Cardiac fibroblast (primary cell): ENCODE data around the gene SPAG6.
"Not testable (repeated sequence)": the region's sequence is repeated elsewhere in the genome, so short reads cannot be mapped to it uniquely, and the experiment has no call there.

Experiments used
- DNase-seq, 2 donors: peaks; one replicate each; pipeline versions ENCODE4 v3.0.0 to v3.0.0-alpha.2; 2010; ENCODE audit warnings: low read depth in 2 of 2
- H3K4me3 ChIP-seq, 2 donors: replicated peaks in 1 of 2; 1 replicate in 1 of 2; 2 replicates in 1 of 2; pipeline ENCODE4 v1.5.1; 2011; ENCODE audit warnings: low read depth in 2 of 2, low read length in 2 of 2, mild to moderate bottlenecking in 2 of 2, moderate library complexity in 1 of 2
- TF ChIP-seq, protein P1 (sequence below): IDR thresholded peaks from one replicate; pipeline ENCODE4 v1.5.1; 2011; ENCODE audit warnings: low read depth, mild to moderate bottlenecking, low read length, inconsistent platforms

The SPAG6 gene

DNA sequence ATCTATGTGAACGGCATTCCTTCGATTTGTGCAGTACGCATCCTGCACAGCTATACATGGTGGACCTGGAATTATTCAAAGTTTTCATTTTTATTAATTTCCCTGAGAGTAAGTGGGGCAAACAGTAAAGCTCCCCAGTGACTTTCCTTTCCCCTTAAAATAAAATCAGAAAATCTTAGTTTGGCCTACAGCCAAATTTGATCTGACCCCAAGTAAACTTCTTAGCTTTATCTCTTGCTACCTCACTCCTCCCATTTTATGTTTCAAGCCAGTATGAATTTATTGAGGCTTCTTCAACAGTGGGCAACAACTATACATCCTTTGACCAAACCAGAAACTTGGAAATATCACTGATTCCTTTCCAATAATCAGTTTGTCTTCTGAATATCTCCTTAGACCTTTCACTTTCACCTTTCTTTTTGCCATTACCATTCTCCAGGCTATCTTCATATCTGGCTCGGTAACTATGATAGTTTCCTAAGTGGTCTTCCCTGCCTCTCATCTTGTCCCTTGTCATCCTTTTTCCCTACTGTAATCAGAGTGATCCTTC, 11.1 kb downstream of the SPAG6 start:
- no peak for DNase-seq
- no peak overlapping the region for H3K4me3 ChIP-seq
- TF ChIP-seq, protein P1, sequence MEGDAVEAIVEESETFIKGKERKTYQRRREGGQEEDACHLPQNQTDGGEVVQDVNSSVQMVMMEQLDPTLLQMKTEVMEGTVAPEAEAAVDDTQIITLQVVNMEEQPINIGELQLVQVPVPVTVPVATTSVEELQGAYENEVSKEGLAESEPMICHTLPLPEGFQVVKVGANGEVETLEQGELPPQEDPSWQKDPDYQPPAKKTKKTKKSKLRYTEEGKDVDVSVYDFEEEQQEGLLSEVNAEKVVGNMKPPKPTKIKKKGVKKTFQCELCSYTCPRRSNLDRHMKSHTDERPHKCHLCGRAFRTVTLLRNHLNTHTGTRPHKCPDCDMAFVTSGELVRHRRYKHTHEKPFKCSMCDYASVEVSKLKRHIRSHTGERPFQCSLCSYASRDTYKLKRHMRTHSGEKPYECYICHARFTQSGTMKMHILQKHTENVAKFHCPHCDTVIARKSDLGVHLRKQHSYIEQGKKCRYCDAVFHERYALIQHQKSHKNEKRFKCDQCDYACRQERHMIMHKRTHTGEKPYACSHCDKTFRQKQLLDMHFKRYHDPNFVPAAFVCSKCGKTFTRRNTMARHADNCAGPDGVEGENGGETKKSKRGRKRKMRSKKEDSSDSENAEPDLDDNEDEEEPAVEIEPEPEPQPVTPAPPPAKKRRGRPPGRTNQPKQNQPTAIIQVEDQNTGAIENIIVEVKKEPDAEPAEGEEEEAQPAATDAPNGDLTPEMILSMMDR, result no peak

DNA sequence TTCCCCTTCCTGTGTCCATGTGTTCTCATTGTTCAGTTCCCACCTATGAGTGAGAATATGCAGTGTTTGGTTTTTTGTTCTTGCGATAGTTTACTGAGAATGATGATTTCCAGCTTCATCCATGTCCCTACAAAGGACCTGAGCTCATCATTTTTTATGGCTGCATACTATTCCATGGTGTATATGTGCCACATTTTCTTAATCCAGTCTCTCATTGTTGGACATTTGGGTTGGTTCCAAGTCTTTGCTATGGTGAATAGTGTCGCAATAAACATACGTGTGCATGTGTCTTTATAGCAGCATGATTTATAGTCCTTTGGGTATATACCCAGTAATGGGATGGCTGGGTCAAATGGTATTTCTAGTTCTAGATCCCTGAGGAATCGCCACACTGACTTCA, 12.5 kb downstream of the SPAG6 start:
- not testable (repeated sequence) for DNase-seq, H3K4me3 ChIP-seq

DNA sequence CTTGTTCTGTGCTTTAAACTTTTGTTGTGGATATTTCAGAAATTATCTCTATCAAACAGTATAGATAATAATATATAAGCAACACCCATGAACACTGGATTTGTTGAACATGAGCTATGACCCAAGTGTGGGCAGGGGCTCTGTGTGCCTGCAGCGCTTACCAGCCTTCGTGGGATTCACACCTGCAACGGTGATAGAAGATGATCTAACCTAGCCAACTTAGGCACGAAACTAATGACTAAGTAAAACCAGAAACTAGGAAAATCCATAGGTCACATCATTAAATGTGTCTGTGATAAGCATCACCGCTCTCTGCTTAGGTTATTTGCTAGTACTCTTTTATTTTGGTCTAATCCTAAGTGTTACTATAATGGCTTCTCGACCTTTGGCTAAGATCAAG, 18.0 kb downstream of the SPAG6 start:
- TF ChIP-seq, protein P1, result no peak
- no peak for DNase-seq
- H3K4me3 ChIP-seq, result no peak overlapping the region

DNA sequence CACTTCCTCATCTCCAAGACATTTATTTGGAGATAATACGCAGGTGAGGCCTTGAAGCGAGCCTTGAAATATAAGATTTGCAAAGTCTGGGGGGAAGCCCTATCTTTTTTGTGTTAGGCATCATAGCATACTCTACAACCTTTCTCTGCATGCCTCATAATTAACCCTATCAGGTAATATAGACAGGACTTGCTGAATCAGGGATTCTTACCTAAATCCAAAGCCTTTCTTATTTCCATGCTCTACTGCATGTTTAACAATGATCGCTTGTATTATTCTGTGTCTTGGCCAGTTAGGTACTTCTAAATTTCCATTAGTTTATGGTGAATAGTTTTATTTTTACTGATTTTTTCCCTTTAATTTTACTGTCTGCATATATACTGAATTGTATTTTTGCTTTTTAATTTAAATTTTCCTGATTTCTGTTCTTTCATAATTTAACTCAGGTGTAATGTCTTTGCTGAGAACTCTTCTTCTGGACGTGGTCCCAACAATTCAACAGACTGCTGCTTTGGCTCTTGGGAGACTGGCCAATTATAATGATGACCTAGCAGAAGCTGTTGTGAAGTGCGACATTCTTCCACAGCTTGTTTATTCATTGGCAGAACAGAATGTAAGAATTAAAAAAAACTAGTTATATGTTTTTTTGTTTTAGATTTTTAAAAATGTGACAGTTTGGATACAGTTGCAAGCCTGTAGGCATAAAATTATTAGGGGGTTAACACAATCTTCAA, 19.3 kb downstream of the SPAG6 start:
- H3K4me3 ChIP-seq, result no peak overlapping the region
- TF ChIP-seq, protein P1, result no peak
- no peak for DNase-seq

DNA sequence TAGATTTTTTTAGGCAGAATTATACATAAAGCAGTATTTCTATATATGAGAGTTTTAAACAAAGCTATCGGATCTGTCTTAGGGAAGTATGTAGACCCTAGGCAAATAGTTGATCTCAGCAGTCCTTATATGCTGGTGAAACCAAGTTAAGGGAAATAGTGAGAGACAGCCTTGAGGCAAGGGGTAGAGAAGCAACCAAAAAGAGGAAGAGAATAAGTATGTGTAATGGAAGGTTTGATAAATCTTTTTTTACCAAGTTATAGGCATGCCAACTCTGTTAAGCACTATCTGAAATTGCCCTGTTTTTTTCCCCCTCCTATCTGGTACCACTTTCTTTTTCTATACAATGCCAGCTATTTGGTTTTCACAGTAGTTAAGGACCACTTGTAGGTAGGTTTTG, 19.9 kb downstream of the SPAG6 start:
- TF ChIP-seq, protein P1, result no peak
- no peak for DNase-seq

DNA sequence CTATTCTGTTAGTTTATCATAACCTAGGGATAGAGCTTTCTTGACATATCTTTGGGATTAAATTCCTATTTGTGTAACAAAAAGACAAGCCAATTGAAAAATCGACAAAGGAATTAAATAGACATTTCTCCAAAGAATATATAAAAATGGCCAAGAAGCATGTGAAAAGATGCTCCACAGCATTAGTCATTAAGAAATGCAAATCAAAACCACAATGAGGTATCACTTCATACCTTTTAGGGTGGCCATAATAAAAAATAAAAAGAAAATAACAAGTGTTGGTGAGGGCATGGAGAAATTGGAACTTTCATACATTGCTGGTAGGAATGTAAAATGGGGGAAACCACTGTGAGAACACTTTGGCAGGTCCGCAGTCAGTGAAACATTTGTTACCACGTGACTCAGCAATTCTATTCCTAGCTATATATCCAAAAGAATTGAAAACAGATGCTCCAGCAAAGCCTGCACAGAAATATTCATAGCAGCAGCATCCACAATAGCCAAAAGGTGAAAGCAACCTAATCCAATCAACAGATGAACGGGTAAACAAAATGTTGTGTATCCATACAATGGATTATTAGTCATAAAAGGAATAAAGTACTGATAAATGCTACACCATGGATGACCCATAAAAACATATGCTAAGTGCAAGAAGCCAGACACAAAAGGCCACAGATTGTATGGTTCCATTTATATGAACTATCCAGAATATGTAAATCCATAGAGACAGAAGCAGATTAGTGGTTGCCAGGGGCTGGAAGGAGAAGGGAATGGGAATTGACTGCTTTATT, 20.5 kb downstream of the SPAG6 start:
- H3K4me3 ChIP-seq, result no peak overlapping the region
- no peak for DNase-seq

More for the DNA sequence above, 19.9 kb downstream of the SPAG6 start:
- no peak overlapping the region for H3K4me3 ChIP-seq

DNA sequence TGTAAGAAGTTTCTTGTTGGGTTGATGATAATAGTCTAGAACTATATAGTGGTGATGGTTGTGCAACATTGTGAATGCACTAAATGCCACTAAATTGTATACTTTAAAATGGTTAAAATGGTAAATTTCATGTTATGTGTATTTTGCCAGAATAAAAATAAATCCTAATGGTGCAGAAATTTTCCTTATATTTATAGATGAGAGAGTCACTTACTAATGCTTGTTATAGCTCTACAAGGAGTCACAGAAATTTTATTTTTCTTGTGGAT, 21.1 kb downstream of the SPAG6 start:
- H3K4me3 ChIP-seq, result no peak overlapping the region
- TF ChIP-seq, protein P1, result no peak
- no peak for DNase-seq

More for the DNA sequence above, 20.5 kb downstream of the SPAG6 start:
- TF ChIP-seq, protein P1, result no peak
